GM21515 (cell line): ENCODE data around the gene PRDM13.
"Not testable (repeated sequence)": the region's sequence is repeated elsewhere in the genome, so short reads cannot be mapped to it uniquely, and the experiment has no call there.

Experiments used
- ATAC-seq: cut with Tn5 transposase; IDR thresholded peaks from one replicate; pipeline ENCODE4 v1.9.1; 2021; ENCODE audit not compliant: unreplicated experiment

PRDM13 gene

DNA sequence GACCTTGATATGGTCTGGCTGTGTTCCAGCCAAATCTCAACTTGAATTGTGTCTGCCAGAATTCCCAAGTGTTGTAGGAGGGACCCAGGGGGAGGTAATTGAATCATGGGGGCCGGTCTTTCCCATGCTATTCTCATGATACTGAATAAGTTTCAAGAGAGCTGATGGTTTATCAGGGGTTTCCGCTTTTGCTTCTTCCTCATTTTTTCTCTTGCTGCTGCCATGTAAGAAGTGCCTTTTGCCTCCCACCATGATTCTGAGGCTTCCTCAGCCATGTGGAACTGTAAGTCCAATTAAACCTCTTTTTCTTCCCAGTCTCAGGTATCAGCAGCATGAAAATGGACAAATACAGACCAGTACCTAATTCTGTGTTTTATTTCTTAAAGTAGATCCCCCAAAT, 15.4 kb downstream of the PRDM13 start:
- not testable (repeated sequence) for ATAC-seq

DNA sequence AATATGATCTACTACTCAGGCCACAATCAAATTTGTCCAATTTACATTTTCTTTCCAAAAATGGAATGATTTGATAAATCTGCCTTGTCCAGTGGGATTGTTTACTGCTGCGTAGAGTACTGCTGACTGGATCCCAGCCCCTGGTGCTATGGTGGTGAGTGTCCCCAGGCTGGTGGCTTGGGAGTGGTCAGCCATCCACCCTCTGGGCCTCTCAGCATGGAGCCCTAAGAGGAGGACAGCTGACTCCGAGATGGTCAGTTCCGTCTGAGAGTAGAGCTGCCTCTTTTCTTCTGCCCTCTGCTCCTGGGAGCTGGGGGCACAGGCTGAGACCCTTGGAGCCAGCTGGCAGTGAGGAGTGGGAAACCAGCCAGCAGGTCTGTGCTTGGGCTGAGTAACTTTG, 22.7 kb downstream of the PRDM13 start:
- no peak for ATAC-seq

DNA sequence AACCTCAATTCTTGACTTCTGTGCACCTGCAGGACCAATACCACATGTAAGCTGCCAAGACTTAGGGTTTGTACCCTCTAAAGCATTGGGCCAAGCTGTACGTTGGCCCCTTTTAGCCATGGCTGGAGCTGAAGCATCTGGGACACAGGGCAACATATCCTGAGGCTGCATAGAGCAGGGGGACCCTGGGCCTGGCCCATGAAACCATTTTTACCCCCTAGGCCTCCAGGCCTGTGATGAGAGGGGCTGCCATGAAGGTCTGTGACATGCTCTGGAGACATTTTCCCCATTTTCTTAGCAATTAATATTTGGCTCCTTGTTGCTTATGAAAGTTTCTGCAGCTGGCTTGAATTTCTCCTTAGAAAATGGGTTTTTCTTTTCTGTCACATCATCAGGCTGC, 31.0 kb downstream of the PRDM13 start:
- ATAC-seq: no peak

DNA sequence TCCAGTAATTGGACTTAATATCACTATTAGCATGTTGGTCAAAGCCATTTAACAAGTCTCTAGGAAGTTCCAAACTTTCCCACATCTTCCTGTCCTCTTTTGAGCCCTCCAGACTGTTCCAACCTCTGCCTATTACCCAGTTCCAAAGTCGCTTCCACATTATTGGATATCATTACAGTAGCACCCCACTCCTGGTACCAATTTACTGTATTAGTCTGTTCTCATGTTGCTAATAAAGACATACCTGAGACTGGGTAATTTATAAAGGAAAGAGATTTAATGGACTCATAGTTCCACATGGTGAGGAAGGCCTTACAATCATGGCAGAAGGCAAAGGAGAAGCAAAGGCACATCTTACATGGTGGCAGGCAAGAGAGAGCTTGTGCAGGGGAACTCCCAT, 31.7 kb downstream of the PRDM13 start:
- ATAC-seq: not testable (repeated sequence)

DNA sequence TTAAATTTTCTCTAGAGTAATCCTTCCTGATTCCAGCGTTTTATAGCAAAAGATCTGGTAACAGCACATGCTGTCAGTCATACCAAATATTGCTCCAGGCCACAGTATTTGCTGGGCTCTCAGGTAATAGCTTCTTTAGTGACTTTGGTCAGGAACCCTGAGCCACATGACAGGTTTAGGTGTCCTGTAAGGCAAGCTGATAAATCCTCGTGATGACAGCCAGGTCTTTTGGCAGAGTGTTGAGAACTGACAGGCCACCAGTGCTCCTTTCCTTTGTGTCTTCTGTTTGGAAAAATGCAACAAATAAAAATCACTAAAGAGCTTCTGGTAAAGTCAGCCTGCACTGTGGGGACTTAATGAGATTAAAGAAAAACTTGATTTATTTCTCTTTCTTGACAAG, 34.6 kb downstream of the PRDM13 start:
- ATAC-seq: no peak

DNA sequence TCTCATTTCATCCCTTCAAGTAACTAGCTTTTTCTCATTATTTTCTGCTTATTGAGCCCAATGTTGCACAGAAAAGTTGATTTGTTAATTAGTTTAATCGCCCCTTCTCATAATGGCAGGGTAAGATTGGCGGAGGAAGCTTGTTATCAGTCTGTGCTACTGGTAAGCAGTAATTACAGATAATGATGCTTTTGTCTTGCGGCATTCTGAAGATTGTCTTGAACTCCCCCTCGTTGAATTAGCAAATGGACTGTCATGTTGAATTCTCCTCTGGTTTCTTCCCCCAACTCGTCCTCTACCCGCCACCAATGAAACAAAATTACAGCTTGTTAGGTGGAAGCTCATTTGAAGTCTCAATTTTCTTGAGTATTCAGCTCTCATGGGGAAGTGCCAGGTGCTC, 39.4 kb downstream of the PRDM13 start:
- ATAC-seq: no peak

DNA sequence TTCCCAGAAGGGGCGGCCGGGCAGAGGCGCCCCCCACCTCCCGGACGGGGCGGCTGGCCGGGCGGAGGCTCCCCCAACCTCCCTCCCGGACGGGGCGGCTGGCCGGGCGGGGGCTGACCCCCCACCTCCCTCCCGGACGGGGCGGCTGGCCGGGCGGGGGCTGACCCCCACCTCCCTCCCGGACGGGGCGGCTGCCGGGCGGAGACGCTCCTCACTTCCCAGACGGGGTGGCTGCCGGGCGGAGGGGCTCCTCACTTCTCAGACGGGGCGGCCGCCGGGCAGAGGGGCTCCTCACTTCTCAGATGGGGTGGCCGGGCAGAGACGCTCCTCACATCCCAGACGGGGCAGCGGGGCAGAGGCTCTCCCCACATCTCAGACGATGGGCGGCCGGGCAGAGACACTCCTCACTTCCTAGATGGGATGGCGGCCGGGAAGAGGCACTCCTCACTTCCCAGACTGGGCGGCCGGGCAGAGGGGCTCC, 43.5 kb downstream of the PRDM13 start:
- ATAC-seq: not testable (repeated sequence)

DNA sequence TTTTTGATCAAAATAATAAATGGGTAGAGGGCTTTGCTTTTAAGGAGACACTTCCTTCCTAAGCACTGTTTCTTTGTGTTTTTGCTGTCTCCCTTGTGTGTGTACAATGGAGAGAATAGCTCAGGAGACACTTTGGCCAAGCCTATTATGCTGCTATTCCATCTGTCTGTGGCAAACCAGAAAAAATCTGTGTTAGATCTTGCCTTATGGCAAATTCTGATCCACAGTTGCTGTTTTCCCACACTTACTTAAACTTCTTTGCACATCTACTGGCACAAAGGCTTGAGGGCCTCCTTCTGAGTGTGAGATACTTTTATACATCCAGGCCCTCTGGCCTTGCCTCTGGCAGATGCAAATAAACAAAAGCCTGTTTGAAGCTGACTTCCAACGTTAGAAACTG, 53.6 kb downstream of the PRDM13 start:
- ATAC-seq: no peak

DNA sequence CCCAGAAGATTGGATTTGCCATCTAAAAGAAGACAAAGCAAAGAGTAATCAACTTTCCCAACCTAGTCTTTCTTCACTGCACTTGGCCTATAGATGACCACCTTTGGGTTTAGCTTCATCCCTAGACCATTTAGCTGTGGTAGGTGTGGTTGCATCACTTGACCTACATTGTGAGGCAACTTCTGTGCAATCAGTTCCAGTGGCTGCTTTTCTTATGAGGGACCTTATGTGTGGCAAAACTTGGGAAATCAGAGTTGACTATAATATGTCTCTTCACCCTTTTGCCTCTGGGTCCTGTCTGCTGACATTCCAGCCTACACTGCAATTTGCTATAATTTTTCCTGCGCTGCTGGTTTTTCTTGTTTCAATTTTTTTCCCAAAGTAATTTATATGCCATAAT, 55.2 kb downstream of the PRDM13 start:
- no peak for ATAC-seq

DNA sequence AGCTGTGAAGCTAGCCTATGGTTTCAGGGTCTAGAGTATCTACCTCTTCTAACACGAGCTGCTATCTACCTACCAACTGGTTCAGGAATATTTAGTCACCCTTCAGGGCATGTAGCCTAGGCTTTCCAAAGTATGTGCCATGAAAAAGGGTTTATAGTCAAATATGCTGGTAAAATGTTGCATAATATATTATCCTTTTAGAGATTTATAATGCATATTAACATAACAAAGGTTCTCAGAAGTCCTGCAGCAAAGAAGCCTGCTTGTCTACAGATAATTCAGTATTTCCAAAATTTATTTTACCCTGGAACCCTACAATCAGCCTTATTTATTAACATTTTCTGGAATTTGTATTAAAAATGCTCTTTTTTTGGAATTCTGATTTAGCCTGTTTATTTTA, 56.0 kb downstream of the PRDM13 start:
- ATAC-seq: no peak
